Effector memory CD4-positive, alpha-beta T cell (primary cell): ENCODE results near the gene CLEC18B.

Experiments used
- DNase-seq, 3 donors: peaks; one replicate each; pipeline ENCODE4 v3.0.0-alpha.2; 2020
- H3K27ac ChIP-seq: 2 replicates; pipeline ENCODE4 v1.7.0; 2013; ENCODE audit warnings: mild to moderate bottlenecking, low read length, moderate library complexity; ENCODE audit not compliant: insufficient read depth, poor library complexity, severe bottlenecking
- H3K27me3 ChIP-seq: replicated peaks from 2 replicates; pipeline ENCODE4 v1.7.0; 2013; ENCODE audit warnings: mild to moderate bottlenecking, low read length; ENCODE audit not compliant: insufficient read depth, control insufficient read depth, poor library complexity, severe bottlenecking
- H3K36me3 ChIP-seq: 2 replicates; pipeline ENCODE4 v1.7.0; 2013; ENCODE audit warnings: mild to moderate bottlenecking, low read length, moderate library complexity; ENCODE audit not compliant: control insufficient read depth, insufficient read depth
- H3K4me1 ChIP-seq: 2 replicates; pipeline ENCODE4 v1.7.0; 2013; ENCODE audit warnings: low read length, mild to moderate bottlenecking; ENCODE audit not compliant: control insufficient read depth, insufficient read depth, poor library complexity, severe bottlenecking
- H3K4me3 ChIP-seq: 2 replicates; pipeline ENCODE4 v1.7.0; 2013; ENCODE audit warnings: low read length, low read depth, mild to moderate bottlenecking; ENCODE audit not compliant: insufficient read depth, poor library complexity, severe bottlenecking
- H3K9me3 ChIP-seq: 2 replicates; pipeline ENCODE4 v1.7.0; 2013; ENCODE audit warnings: mild to moderate bottlenecking, low read length, moderate library complexity; ENCODE audit not compliant: control insufficient read depth

CLEC18B gene

DNA sequence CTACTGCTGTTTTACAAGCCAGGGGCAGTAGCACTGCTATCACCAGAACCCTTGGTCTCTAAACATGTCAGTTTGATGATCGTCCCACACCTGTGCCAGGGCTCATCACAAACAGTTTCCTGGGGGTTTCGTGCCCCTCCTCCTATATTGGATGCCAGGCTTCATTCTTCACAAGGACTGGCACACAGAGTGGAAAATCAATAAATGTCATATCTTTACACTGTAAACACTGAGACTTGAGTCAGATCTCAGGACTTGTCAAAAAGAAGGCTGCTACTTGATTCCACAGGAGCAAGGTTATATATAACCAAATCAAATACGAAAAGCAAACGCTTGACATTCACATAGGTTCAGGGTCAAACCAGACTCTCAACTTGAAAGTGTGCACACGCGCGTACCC lies 39.3 kb upstream of the CLEC18B start:
- H3K27ac ChIP-seq = no peak overlapping the region
- no peaks in the 10 kb centered on the region for H3K27me3 ChIP-seq
- no peaks in the 10 kb centered on the region for H3K9me3 ChIP-seq
- H3K4me3 ChIP-seq = no peak overlapping the region
- H3K36me3 ChIP-seq = peaks cover 89% of the 10 kb centered on the region
- no peak for DNase-seq
- H3K4me1 ChIP-seq = no peaks in the 10 kb centered on the region

DNA sequence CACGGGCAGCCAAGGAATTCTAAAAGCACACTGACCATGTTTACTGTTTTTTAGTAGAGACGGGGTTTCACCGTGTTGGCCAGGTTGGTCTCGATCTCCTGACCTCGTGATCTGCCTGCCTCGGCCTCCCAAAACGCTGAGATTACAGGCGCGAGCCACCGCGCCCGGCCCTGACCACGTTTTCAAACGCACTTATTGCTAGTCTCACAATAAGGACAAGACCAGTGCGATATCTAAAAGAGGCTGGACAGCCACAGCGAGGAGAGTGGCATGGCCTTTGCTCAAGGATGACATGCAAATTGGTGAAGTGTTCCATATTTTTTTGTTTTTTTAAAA lies 35.0 kb upstream of the CLEC18B start:
- H3K27ac ChIP-seq = no peak overlapping the region
- no peaks in the 10 kb centered on the region for H3K9me3 ChIP-seq
- H3K36me3 ChIP-seq = peaks cover 79% of the 10 kb centered on the region
- no peaks in the 10 kb centered on the region for H3K4me1 ChIP-seq
- H3K4me3 ChIP-seq = no peak overlapping the region
- no peak for DNase-seq
- H3K27me3 ChIP-seq = no peaks in the 10 kb centered on the region

DNA sequence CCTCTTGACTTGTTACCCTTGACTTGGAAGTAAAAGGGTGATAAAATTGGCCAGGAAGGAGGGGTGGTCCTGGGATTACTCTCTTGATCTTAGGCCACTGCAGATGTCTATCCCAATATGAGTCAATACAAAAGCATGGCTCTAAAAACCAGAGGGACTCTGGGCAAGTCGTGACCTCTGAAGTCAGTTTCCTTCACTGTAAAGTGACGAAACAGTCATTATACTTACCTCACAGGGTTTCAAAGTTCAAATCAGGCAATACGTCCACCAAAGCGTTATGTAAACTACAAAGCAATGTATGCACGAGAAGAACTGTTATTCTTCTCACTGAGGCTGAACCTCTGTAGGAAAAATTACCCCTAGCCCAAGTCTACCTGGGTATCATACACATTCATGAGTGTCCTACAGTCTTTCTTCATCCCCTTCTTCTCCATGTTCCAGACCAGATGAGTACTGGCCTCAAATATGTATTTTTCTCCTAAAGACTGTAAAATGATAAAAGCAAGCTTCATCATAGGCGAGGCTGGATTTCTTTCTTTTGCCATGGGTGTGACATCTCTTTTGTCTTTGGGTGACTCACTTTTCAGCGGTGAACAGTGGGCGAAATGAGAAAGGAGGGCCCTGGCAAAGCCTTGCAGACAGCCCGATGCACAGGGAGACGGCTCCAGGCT lies 34.5 kb upstream of the CLEC18B start:
- DNase-seq = no peak
- Histone ChIP-seq H3K9me3 (no peaks in the 10 kb centered on the region), H3K27me3 (no peaks in the 10 kb centered on the region), H3K36me3 (peaks cover 80% of the 10 kb centered on the region), H3K4me3 (no peak overlapping the region), H3K4me1 (no peaks in the 10 kb centered on the region), H3K27ac (no peak overlapping the region)

DNA sequence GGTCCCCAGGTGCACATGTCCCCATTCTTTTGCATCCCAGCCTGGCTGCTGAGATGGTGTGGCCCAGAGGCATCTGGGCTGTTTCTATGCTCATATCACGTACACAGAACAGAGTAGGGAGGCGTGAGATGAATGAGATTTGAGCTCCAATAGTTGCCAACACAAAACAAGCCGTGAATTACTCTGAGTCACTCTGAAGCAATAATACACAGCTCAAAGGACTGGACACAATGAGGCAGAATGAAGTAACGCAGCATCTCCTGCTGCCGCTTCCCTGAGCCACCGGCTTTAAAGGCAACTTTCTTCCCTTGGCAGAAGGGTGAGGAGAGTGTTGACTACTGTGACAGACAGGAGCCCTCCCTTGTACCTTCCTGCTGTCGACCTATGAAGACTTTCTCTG lies 33.9 kb upstream of the CLEC18B start:
- peaks cover 77% of the 10 kb centered on the region for H3K36me3 ChIP-seq

DNA sequence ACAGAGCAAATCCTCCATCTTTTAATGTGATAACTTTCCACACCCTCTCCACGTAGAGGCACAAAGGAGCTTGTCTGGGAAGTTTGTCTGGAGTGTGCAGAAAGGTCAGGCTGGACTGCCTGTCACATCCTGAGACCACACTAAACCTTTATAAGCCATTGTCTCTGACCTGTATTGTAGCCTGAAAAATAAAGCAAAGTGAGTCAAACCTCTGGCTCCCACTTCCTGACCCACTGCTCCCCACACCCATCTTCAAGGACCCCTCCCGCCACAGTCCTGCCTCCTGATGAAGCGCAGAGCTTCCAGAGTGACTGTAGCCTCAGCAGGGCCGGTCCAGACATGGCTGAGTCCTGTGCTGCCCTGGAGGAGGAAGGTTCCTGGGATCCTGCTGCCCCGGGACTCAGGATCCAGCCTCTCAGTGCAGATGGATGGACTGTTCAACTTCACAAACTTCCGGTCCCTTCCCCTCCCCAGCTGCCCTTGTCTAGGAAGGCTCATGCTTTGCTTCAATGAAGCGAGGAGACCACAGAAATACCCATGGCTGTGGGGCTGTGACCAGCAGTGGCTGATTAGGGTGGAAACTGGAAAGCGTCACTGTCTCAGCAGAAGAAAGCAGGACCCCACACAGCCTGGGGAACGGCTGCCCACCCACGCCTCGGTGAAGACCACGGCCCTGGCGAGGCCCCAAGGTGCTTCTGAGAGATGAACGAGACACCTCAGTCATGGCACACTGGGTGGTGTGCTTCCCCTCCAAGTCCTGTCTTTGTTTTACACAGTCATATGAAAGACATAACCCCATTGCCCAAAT lies 30.9 kb upstream of the CLEC18B start:
- no peak overlapping the region for H3K4me3 ChIP-seq
- H3K9me3 ChIP-seq = no peaks in the 10 kb centered on the region
- no peaks in the 10 kb centered on the region for H3K4me1 ChIP-seq
- no peak for DNase-seq
- no peaks in the 10 kb centered on the region for H3K27me3 ChIP-seq
- H3K36me3 ChIP-seq = peaks cover 74% of the 10 kb centered on the region
- H3K27ac ChIP-seq = no peak overlapping the region

More for the DNA sequence above, 33.9 kb upstream of the CLEC18B start:
- Histone ChIP-seq H3K9me3 (no peaks in the 10 kb centered on the region), H3K27ac (no peak overlapping the region), H3K4me1 (no peaks in the 10 kb centered on the region), H3K4me3 (no peak overlapping the region), H3K27me3 (no peaks in the 10 kb centered on the region)
- DNase-seq = no peak

DNA sequence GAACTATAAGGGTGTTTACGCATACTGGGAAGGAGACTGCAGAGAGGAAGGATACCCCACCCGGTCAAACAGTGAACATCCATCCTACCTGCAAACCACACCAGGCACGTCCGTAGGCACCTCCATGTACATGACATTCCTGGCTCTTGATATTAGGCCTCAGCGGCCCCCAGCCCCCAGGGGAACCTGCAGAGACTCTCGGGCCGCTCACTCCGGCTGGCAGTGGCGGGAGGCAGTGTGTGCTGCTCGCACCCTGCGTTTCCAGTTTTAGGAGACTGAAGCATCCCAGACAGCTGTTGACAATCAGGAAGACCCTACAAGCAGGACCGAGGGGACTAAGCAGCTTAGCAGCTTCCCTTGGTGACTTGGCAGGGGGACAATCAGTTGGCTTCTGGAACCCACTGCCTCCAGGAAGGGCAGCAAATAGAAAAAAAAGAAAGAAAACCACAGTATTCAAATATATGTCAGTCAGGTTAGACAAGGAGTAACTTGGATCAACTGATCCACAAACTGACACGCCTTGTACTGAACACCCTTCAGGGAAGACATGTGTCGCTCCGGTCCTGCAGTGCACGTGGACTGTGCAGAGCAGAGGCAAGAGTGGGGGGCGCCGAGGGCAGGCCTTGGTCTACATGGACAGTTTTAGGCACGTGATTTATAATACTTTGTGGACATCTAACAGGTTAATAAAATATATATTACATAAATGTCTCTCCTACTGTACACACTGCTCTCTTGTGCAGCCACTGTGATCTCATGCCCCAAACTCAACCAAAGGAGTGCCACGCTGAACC lies 29.9 kb upstream of the CLEC18B start:
- peaks cover 69% of the 10 kb centered on the region for H3K36me3 ChIP-seq
- DNase-seq = no peak
- no peaks in the 10 kb centered on the region for H3K27me3 ChIP-seq
- no peak overlapping the region for H3K27ac ChIP-seq
- H3K4me3 ChIP-seq = no peak overlapping the region
- no peaks in the 10 kb centered on the region for H3K9me3 ChIP-seq
- H3K4me1 ChIP-seq = no peaks in the 10 kb centered on the region

DNA sequence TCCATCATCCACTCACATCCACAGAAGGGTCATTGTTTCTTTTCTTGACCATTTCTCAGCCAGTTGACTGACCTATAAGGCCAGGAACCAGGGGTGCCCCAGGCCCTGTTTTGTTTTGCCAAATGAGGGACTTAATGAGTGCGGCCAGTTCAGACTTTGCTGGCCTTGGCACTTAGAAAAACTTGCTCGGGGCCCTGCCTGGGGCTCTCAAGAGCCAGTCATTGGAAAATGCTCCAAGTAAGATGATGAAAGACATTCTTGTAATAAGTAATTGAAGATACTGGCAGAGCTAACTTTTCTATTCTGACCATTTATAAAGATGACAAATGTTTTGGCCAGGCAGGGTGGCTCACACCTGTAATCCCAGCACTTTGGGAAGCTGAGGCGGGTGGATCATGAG lies 29.0 kb upstream of the CLEC18B start:
- H3K4me3 ChIP-seq = no peak overlapping the region
- no peak overlapping the region for H3K27ac ChIP-seq
- H3K4me1 ChIP-seq = no peaks in the 10 kb centered on the region
- H3K36me3 ChIP-seq = peaks cover 59% of the 10 kb centered on the region
- no peaks in the 10 kb centered on the region for H3K27me3 ChIP-seq
- no peak for DNase-seq
- no peaks in the 10 kb centered on the region for H3K9me3 ChIP-seq

DNA sequence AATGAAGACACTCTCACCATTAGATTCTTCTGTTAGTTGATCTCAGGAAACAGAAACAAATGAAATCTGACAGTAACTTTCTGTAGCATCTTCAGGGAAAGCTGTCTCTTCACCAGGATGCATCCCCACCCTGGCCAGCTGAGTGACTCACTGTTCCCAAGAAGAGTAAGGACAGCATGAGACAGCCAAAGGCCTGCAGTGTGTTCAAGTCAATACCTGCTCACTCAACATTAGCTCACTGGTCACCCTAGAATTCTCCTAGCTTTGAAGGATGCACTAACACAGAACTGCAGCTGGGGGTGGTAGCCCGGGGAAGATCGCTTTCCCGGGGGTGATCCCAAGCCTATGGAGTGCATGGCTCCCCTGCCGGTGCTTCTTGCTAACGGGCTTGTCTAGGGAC lies 28.2 kb upstream of the CLEC18B start:
- H3K27me3 ChIP-seq = no peaks in the 10 kb centered on the region
- H3K36me3 ChIP-seq = peaks cover 54% of the 10 kb centered on the region
- no peaks in the 10 kb centered on the region for H3K9me3 ChIP-seq
- H3K4me3 ChIP-seq = no peak overlapping the region
- no peak overlapping the region for H3K27ac ChIP-seq
- no peak for DNase-seq
- H3K4me1 ChIP-seq = no peaks in the 10 kb centered on the region

DNA sequence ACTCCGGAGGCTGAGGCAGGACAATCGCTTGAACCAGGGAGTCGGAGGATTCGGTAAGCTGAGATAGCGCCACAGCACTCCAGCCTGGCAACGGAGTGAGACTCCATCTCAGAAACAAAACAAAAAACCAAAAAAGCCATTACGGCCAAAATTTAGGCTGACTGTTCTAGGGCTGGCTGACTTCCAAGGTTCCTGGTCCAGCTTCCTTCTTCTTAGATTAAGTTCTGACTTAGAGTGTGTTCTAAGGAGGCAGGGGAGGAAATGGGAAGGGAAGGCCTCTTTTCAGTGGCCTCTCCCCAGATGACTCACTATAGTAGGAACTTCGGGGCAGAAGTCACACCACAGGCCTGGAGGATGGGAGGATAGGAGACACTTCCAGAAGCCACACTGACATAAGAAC lies 27.7 kb upstream of the CLEC18B start:
- H3K27ac ChIP-seq = no peak overlapping the region
- peaks cover 54% of the 10 kb centered on the region for H3K36me3 ChIP-seq
- no peak overlapping the region for H3K4me3 ChIP-seq
- DNase-seq = no peak
- no peaks in the 10 kb centered on the region for H3K4me1 ChIP-seq
- no peaks in the 10 kb centered on the region for H3K27me3 ChIP-seq
- H3K9me3 ChIP-seq = no peaks in the 10 kb centered on the region

DNA sequence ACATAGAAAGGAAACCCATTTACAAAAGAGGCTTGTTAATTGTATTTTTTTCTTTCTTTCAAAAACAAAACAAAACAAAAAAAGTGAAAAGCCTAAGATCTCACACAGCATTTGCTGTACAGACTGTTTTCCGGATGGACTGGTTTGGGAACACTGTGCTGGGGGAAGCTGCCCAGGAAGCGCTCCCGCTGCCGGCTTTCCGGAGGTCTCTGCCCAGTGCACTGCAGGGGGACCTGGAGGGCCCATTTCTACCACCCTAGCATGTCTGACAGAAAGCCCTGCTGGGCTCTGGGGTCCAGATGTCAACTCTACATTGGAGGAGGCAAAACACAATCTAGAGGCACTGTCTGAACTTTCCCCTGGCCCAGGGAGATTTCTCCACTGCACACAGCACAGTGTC lies 26.3 kb upstream of the CLEC18B start:
- H3K9me3 ChIP-seq = no peaks in the 10 kb centered on the region
- no peaks in the 10 kb centered on the region for H3K27me3 ChIP-seq
- no peaks in the 10 kb centered on the region for H3K4me1 ChIP-seq
- no peak overlapping the region for H3K27ac ChIP-seq
- no peak for DNase-seq
- no peak overlapping the region for H3K4me3 ChIP-seq
- peaks cover 44% of the 10 kb centered on the region for H3K36me3 ChIP-seq
